GM18511 (cell line): Measurements from ENCODE around the gene WBP4.
"Not testable (repeated sequence)": the region's sequence is repeated elsewhere in the genome, so short reads cannot be mapped to it uniquely, and the experiment has no call there.

Experiments used
- ATAC-seq: cut with Tn5 transposase; IDR thresholded peaks from one replicate; pipeline ENCODE4 v1.9.1; 2021; ENCODE audit warnings: mild to moderate bottlenecking, moderate library complexity; ENCODE audit not compliant: unreplicated experiment

WBP4 gene, protein sequence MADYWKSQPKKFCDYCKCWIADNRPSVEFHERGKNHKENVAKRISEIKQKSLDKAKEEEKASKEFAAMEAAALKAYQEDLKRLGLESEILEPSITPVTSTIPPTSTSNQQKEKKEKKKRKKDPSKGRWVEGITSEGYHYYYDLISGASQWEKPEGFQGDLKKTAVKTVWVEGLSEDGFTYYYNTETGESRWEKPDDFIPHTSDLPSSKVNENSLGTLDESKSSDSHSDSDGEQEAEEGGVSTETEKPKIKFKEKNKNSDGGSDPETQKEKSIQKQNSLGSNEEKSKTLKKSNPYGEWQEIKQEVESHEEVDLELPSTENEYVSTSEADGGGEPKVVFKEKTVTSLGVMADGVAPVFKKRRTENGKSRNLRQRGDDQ

DNA sequence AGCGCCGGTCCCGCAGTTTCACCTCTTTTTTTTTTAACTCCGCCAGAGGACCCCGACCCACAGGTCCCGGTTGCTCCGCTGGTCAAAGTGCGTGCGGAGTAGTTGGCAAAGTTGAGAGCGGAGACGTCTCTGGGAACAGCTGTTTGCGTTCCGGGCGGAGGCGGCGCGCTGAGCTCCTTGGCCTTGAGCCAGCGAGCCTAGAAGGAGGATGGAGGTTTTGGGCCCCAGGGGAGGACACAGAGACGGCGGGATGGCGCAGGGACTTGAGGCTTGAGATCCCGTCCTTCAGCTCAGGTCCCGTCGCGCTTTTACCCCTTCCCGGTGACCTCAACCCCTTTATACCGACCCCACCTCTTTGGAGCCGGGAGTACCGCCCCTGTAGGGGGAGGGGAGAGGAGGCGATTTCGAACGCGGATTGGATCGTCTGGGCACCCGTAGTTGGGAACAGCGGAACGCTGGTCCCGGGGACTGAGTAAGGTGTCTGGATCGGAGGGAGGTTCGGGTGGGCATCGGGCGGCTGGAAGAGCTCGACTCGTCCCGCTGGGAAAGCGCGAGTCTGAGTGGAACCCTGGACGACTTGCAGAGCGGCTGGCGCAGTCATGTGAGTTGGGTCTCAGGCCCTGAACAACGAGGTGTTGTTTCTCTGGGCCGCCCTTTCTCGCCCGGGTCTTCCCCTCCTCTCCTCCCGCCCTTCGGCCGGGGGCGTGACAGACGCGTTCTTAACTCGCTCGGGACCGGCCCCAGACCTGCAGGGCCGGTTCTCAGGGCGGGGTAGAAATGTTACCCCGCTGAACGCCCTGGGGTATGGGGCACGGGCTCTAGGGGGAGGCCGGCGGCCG is at the start of gene WBP4:
Gene WBP4 (plus strand): TSS at position 435 of the 839 bp plus-strand sequence. CDS start 165 bp downstream, at position 600.
- peak; percentile 76 for ATAC-seq

DNA sequence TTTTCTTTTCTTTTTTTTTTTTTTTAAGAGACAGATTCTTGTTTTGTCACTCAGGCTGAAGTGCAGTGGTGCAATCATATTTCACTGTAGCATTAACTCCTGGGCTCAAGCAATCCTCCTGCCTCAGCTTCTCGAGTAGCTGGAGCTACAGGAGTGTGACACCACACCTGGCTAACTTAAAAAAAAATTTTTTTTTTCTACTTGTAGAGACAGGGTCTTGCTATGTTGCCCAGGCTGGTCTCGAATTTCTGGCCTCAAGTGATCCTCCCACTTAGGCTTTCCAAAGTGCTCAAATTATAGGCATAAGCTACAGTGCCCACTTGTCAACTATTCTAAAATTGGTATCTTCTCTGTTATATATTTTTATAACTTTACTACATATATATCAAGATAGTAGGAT is 48.8 kb upstream of the WBP4 start:
- ATAC-seq: no peak

DNA sequence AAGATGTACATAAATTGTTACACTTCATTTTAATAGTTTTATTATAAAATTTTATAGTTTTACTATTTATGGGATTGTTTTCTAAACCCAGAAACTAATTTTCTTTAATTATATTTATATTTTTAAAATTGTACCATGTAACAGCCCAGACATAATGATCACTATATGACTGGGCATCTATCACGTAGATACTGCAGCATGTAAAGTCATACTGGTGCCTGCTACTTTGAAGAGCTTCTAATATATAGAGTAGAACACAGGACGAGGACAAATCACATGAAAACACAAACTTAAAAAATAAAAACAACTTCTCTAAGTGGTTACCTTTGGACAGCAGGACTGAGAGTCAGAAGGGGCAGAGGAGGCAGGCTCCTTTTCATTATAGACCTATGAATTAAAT is 47.5 kb upstream of the WBP4 start:
- ATAC-seq: no peak

DNA sequence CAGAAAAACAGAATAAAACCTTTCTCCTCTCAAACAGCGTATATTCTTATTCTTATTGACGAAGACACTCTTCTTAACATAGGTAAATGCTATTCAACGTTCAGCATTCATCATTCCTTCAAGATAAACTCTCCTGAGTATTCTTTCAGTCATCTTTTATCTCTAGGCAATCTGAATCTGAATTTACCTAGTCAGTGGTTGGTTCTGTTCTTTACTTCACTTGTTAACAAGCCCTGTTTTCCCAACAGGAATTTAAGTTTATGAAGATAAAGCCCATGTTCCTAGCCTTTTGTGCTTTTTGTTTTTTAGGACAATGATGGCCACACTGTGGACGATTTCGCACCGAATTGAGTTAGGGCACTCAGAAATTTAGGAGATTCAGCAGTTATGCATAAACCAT is 45.4 kb upstream of the WBP4 start:
- no peak for ATAC-seq

DNA sequence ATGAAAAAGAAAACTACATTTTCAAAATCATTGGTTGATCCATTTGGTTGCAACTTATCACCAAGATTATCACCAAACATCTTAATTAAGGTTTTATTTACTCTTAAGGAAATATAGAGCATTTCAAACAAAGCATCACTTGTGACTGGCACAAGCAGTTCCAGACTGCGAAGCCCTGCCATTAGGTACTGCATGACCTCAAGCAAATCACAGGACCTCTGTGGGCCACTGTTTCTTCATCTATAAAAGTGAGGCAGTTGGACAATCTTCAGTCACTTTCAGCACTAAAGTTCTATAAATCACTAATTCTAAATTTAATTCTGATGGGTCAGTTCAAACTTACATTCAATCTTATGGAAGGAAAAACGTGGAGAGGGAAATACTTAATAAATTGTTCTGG is 44.1 kb upstream of the WBP4 start:
- ATAC-seq: no peak

DNA sequence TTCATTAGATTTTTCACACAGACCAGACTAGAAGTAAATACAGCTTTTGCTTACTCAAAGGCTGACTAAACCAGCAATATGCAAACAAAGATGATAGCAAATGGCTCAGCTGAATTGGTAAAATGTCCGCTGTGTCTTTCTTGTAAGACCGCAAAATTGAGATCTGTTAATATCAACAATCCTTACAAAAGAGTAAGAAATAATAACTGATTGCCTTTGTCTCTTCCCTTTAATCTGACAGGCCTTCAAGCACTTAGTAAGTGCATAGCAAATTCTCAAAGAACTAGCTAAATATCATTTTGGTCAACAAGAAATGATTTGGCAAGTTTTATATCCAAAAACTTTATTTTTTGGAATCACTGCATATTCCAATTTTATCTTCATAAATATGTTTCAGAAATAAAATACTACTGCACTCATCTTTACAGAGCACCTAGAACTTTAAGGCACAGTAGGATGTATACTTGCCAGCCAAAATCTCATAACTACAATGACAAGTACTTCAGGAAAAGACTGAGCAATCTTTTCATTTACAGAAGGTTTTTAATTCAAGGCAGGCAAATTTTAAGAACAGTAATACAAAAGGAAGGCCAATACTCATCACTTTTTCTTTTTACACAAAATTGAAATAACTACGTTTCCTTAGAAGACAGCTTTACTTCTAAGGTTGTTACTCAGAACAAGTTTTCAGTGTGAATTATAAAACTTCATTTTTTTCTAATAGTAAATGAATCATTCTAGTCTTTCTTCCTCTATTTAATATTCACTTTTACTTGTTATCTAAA is 43.3 kb upstream of the WBP4 start:
- ATAC-seq: no peak

DNA sequence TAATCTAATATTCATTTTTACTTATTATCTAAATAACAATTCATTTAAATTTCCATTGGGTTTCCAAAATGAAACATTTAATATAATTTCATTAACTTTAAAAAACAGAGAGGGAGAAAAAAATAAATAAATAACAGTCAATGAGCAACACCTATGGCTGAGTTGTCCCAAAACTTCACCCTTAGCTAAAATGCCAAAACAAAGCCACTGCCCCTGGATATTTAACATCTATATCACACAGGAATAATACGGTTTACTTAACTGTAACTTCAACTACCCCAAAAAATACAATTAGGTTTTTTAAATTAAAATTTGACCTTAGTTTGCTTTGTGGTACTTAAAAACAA is 42.7 kb upstream of the WBP4 start:
- no peak for ATAC-seq

DNA sequence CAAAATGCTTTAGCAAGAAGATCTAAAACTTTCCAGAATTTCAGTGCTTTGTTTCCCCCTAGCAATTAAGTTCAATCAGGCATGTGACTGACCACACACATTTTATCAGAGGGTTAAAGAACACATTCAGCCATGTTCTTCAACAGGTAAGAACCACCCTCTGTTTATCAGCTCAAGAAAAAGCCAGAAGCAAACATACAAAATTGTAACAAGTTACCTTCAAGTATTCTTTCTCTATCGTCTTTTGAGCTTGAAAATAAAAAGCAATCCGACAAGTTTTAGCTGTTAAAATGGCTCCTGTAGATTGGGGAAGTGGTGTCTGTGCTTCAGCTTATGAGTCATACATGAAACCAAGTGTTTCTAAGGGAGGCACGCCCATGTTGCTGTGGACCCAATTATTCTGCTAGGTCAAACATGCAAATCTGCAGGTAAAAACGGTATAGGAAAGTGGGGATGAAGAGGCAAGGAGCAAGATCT is 42.3 kb upstream of the WBP4 start, which contains the start of gene ELF1:
Gene ELF1 (minus strand): TSS at position 306 of the 477 bp plus-strand sequence. CDS start 37,262 bp downstream, outside the sequence.
- peak; percentile 93 for ATAC-seq

DNA sequence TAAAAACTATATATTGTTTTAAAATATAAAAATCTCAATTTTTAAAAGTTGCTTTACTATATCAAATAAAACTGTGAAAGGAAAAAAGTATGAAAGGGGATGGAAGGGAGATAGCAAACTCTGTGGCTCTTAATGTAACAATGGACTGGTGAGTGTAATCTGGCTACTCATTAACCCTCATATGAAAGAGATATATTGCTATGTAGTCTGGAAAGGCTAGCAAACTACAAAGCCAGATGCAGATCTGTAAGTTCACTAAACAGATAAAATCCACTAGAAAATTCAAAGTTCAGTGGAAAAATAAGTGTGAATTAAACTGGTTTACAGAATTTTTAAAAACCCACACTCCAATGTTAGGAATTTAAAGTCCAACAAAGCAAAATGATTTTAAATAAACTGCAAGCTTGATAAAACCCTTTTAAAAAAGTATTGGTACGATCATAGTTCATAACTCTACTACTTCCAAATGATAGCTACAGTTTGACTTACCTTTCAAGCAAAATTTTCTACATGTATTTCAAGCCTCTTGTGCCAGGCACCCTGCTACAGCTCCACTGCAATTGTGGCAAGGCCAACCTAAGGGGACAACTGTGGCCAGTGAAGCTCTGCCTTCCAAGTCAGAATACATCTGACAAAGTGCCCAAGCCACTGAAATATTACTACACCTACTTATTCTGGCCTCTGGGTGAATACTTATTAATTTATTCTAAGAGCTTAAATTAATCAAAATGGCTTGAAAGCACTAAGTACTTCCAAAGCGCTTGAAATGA is 41.5 kb upstream of the WBP4 start:
- peak; percentile 58 for ATAC-seq

DNA sequence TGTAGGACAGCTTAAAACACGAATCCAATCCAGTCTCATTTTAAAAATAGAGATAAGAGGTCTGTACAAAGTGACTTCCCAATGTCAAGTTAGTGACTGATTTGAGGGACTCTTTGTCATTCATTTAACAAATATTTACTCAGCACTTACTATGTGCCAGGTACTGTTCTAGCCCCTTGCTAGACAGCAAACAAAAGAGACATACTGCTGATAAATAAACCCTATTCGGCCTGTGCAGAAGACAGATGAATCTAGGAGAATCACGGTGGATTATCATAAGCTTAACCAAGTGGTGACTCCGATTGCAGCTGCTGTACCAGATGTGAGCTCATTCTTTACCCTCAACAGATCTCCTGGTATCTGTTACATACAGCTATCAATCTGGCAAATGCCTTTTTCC is 35.8 kb upstream of the WBP4 start:
- no peak for ATAC-seq

DNA sequence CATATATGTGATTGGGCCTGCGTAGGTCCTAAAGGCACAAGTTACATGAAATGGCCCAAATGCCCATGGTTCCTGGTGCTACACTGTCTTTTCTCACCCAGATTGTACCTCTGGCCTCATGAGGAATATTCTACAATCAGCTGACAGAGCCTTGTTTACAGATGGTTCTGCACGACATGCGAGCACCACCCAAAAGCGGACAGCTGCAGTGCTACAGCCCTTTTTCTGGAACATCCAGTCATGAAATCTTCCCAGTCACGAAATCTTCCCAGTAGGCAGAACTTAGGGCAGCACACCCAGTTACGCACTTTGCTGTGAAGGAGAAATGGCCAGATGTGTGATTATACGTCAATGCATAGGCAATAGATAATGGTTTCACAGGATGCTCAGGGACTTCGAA is 34.5 kb upstream of the WBP4 start:
- ATAC-seq: no peak

DNA sequence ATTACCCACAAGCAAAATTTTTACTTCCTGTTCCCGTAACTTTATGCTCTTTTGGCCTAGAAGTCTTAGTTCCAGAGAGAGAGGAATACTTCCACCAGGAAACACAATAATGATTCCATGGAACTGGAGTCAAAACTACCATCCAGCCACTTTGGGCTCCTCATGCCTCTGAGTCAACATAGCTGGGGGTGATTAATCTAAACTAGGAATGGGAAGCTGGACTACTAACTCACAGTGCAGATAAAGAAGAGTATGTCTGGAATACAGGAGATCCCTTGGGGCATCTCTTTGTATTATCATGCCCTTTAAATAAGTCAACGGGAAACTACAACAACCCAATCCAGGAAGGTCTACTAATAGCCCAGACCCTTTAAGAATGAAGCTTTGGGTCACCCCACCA is 33.3 kb upstream of the WBP4 start:
- no peak for ATAC-seq

DNA sequence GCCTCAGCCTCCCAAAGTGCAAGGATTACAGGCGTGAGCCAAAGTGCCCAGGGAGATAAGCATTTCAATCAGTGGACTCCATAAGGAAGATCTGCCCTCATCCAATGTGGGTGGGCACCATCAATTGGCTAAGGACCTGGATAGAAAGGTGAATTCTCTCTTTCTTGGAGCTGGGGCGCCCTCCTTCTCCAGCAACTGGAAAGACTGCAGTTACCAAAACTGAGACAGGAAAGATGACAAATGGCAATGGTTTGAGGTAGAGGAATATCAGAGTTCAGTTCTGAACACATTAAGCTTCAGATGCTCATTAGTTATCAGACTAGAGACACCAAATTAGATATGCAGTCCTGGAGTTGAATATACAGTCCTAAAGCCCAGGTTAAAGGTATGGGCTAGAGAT is 31.7 kb upstream of the WBP4 start:
- no peak for ATAC-seq

DNA sequence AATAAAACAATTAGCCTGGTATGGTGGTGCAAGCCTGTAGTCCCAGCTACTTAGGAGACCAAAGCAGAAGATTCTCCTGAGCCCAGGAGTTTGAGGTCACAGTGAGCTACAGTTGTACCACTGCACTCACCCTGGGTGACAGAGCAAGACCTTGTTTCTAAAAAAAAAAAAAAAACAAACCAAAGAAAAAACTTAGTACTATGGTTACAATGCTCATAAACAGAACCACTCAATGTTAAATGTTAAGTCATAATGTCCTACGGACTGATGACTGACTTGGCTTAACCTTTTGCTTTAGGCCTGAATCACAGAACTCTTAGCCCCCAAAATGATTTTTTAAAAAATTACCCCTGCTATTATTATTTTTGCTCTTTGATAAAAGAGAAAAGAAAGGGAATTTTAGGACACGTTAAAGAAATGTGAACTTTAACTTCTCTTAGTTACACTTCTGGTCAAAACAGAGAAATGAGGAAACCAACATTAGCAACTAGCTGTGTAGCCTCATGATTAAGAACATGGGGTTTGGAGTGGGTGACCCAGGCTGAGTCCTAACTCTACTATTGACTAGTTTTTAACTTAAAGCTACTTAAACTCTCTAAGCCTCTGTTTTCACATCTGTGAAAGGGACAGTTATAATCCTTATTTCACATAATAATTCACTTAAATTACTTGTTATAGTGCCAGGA is 28.5 kb upstream of the WBP4 start:
- ATAC-seq: no peak

DNA sequence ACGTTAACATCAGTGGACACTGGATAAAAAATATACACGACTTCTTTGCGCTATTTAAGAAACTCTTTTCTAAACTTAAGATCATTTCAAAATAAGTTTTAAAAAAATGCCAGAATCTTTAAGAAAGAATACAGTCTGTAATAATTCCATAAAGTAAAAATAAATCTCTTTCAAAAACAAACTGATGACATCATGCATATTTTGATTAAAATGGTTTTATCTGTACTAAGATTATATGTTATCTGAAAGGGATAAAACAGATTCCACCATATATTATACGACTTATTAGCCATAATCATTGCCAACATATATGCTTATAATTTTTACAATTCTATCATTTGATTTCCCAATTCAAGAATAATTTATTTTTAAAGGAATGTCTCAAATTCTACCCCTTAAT is 26.9 kb upstream of the WBP4 start:
- no peak for ATAC-seq

DNA sequence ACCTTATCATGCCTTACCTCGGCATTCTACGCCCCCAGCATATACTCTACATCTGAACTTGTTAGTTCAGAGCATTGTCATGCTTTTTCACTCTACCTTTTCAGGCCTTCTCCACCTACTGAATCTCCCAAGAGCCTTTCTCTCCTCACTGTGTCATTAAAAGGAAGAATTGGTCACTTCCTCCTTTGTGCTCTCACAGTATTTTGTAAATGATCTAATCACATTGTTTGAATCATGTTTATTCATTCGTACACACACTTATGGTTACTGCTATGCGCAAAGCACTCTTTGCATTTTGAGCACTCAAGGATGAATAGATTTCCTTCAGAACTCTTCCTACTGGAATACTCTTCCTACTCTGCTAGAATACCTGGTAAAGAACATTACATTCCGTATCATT is 26.4 kb upstream of the WBP4 start:
- no peak for ATAC-seq

DNA sequence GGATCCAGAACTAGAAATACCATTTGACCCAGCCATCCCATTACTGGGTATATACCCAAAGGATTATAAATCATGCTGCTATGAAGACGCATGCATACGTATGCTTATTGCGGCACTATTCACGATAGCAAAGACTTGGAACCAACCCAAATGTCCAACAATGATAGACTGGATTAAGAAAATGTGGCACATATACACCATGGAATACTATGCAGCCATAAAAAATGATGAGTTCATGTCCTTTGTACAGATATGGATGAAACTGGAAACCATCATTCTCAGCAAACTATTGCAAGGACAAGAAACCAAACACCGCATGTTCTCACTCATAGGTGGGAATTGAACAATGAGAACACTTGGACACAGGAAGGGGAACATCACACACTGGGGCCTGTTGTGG is 24.8 kb upstream of the WBP4 start:
- not testable (repeated sequence) for ATAC-seq

DNA sequence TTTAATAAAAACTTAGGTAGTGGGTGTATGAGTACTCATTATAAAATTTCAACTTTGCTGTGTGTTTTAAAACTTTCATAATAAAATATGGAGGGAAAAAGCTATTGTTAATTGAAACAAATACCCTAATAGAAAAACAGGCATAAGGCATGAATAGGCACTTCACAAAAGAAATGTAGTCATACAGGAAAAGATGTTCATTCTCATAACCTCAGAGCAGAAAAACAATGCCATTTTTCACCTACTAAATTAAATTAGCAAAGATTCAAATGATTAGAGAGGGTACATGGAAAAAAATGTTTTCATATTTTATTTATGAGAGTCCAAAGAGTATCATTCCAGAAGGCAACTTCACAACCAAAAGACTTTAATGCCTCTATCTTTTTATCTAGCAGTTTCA is 21.6 kb upstream of the WBP4 start:
- ATAC-seq: no peak

DNA sequence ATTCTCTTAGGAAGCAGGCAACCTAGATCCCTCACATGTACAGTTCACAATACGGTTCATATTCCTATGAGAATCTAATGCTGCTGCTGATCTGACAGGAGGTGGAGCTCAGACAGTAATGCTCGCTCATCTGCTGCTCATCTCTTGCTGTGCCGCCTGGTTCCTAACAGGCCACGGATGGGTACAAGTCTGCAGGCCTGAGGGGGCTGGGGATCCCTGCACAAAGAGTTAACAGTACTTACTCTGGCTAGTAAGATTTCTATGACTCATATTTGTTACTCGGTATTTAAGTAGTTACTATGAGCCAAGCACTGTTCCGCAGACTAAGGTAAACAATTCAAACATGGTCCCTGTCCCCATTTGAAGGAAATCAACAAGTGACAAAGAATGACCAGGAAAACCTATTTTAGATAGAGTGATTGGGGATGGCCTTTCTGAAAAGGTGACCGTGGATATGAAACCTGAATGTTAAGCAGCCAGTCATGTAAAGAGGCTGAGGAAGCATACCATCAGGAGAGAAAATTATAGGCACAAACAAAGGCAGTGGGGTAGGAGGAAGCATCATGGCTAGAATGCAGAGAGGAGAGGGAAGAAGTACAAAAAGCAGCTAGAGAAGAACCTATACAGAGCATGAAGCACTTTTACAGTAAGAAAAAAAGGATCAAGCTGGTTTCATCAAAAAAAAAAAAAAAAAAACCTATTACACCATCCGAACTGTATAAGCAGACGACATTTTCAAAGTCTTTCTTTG is 20.6 kb upstream of the WBP4 start:
- ATAC-seq: no peak
